Transverse colon (tissue), 4 donors: ENCODE data around the gene PLEKHJ1. TPM values are rescaled to one million over a fixed set of nuclear protein-coding genes. Genes with fewer than 3 reads are reported as not detected.

Experiments used
- DNase-seq: peaks from one replicate; pipeline ENCODE4 v3.0.0-alpha.2; 2019
- H3K27ac ChIP-seq, 4 donors: fragments of 200-600 bp; sonication (generic); 2 replicates each; pipeline ENCODE4 v1.5.1; 2016 to 2018; ENCODE audit warnings: inconsistent platforms in 4 of 4
- H3K27me3 ChIP-seq: fragments of 200-600 bp; sonication (generic); 2 replicates; pipeline ENCODE4 v1.5.1; 2017; ENCODE audit warnings: inconsistent platforms
- H3K36me3 ChIP-seq, 4 donors: fragments of 200-600 bp; sonication (generic); 2 replicates each; pipeline ENCODE4 v1.5.1; 2017 to 2019; ENCODE audit warnings: inconsistent platforms in 4 of 4
- H3K4me1 ChIP-seq, 4 donors: fragments of 200-600 bp; sonication (generic); 2 replicates each; pipeline ENCODE4 v1.5.1; 2017 to 2020; ENCODE audit warnings: inconsistent platforms in 4 of 4
- H3K4me3 ChIP-seq, 4 donors: fragments of 200-600 bp; sonication (generic); 1 replicate in 1 of 4; 2 replicates in 3 of 4; pipeline versions ENCODE4 v1.5.1 to v1.6.1; 2017 to 2019; ENCODE audit warnings: inconsistent platforms in 4 of 4
- H3K9me3 ChIP-seq, 2 donors: fragments of 200-600 bp; sonication (generic); 2 replicates each; pipeline ENCODE4 v1.5.1; 2017 to 2019; ENCODE audit warnings: inconsistent platforms in 2 of 2
- CTCF ChIP-seq, 5 experiments: fragments of 200-600 bp in 3 of 5; fragments of 450-650 bp in 2 of 5; sonication (generic) in 3 of 5; IDR thresholded peaks; 1 replicate in 2 of 5; 2 replicates in 3 of 5; pipeline ENCODE4 v1.5.1; 2016 to 2017; ENCODE audit warnings: antibody characterized with exemption in 5 of 5, inconsistent platforms in 3 of 5, mild to moderate bottlenecking in 2 of 5, moderate library complexity in 1 of 5
- EP300 ChIP-seq: sonication (generic); formaldehyde crosslinking; IDR thresholded peaks from one replicate; pipeline ENCODE4 v1.6.1; 2017; ENCODE audit warnings: antibody characterized with exemption, low read depth
- POLR2A ChIP-seq: fragments of 450-650 bp; IDR thresholded peaks from one replicate; pipeline ENCODE4 v1.6.1; 2016; ENCODE audit warnings: antibody characterized with exemption, mild to moderate bottlenecking, moderate library complexity
- POLR2AphosphoS5 ChIP-seq, 3 donors: sonication (generic); formaldehyde crosslinking; IDR thresholded peaks; one replicate each; pipeline ENCODE4 v1.6.1; 2016; ENCODE audit warnings: antibody characterized with exemption in 3 of 3
- WGBS, 2 donors: methylation state at CpG; one replicate each; pipeline ENCODE4 v1.1.5; 2018; ENCODE audit warnings: low coverage in 1 of 2; 5-methylcytosine and 5-hydroxymethylcytosine counted together
- in situ Hi-C, 4 donors: fragments of 200-750 bp; cut with MboI; loops; one replicate each; pipeline versions ENCODE4 v1.15.0 to v1.15.1; 2017; ENCODE audit warnings: low sequenced_read_pairs in 3 of 4, low pct_ligation_motif_present in 1 of 4, low pct_unique_long_range_greater_than_20kb in 1 of 4
- intact Hi-C: fragments of 100-400 bp; cut with DNase I; formaldehyde crosslinking; loops from one replicate; pipeline ENCODE4 v1.15.1; 2023; ENCODE audit warnings: low total_unique reads
- total RNA-seq, 4 donors: library from RNA; depleted of rRNA; stranded (reverse); fragments of >200 nt; gene quantifications; one replicate each; pipeline ENCODE4 v1.1.0, GENCODE V29; 2016

PLEKHJ1 gene
- total RNA-seq, 4 donors from 2014 or later = 184 to 332 (median 254) TPM

GRCh38 chr19:2249880-2250765, 14.0 kb upstream of the PLEKHJ1 start:
- H3K27ac ChIP-seq = no peak overlapping the region
- in situ Hi-C loops = loop anchor here in 1 of 4 donors (25.0 kb wide), 1 partner anchor 88 kb away; the partner anchor contains the start of genes AP3D1 and DOT1L
- WGBS, 2 donors = 21% methylated on average over 36 of the region's 43 CpGs; no CpG with 5 or more reads in 1 of the 2 donors
- no peaks in the 10 kb centered on the region for H3K9me3 ChIP-seq
- peaks cover 0 to 30% (median 15%) of the 10 kb centered on the region in 4 donors for H3K36me3 ChIP-seq
- TF ChIP-seq POLR2AphosphoS5 (IDR thresholded peaks at IDR 0.05) (peak in 1 of 3 donors; percentile 17), CTCF (IDR thresholded peaks at IDR 0.05) (no peak)
- DNase-seq = no peak
- no peak overlapping the region for H3K4me3 ChIP-seq
- H3K27me3 ChIP-seq = peaks cover 56% of the 10 kb centered on the region
- peaks cover 9 to 38% (median 38%) of the 10 kb centered on the region in 4 donors for H3K4me1 ChIP-seq
- intact Hi-C loops = no loop called here

GRCh38 chr19:2249010-2249866, 13.1 kb upstream of the PLEKHJ1 start, which contains the start of gene AMH:
Gene AMH, plus strand, starts transcription at chr19:2249323. Its CDS starts 10 bp downstream, at chr19:2249333.
- intact Hi-C loops (no loop called here), in situ Hi-C loops (no loop called here)
- Histone ChIP-seq H3K4me1 (peaks cover 9 to 38% (median 38%) of the 10 kb centered on the region in 4 donors), H3K36me3 (peaks cover 0 to 39% (median 20%) of the 10 kb centered on the region in 4 donors), H3K9me3 (no peaks in the 10 kb centered on the region), H3K27me3 (peaks cover 53% of the 10 kb centered on the region), H3K4me3 (no peak within 1 kb of the TSS), H3K27ac (no peak within 1 kb of the TSS)
- no peak for DNase-seq
- 74% methylated on average over 15 of the region's 27 CpGs; no CpG with 5 or more reads in 1 of the 2 donors for WGBS, 2 donors
- TF ChIP-seq CTCF (IDR thresholded peaks at IDR 0.05) = no peak
- TF ChIP-seq POLR2A = no peak
- no peak for TF ChIP-seq POLR2AphosphoS5 (IDR thresholded peaks at IDR 0.05)
- no peak for TF ChIP-seq EP300

GRCh38 chr19:2248136-2249009, 12.2 kb upstream of the PLEKHJ1 start:
- Histone ChIP-seq H3K4me3 (no peak overlapping the region), H3K27me3 (peaks cover 44% of the 10 kb centered on the region), H3K4me1 (peaks cover 9 to 38% (median 37%) of the 10 kb centered on the region in 4 donors), H3K27ac (no peak overlapping the region), H3K9me3 (no peaks in the 10 kb centered on the region), H3K36me3 (peaks cover 0 to 48% (median 24%) of the 10 kb centered on the region in 4 donors)
- in situ Hi-C loops = no loop called here
- intact Hi-C loops = no loop called here
- DNase-seq = no peak
- 83% methylated on average over 15 of the region's 21 CpGs; no CpG with 5 or more reads in 1 of the 2 donors for WGBS, 2 donors
- TF ChIP-seq POLR2A = no peak
- no peak for TF ChIP-seq EP300

GRCh38 chr19:2247433-2248101, 11.4 kb upstream of the PLEKHJ1 start:
- intact Hi-C loops (no loop called here), in situ Hi-C loops (no loop called here)
- WGBS, 2 donors = 86% methylated on average over 22 of the region's 28 CpGs; no CpG with 5 or more reads in 1 of the 2 donors
- Histone ChIP-seq H3K27ac (no peak overlapping the region), H3K9me3 (no peaks in the 10 kb centered on the region), H3K4me1 (peaks cover 2 to 36% (median 35%) of the 10 kb centered on the region in 4 donors), H3K4me3 (no peak overlapping the region), H3K27me3 (peaks cover 36% of the 10 kb centered on the region), H3K36me3 (peaks cover 0 to 51% (median 26%) of the 10 kb centered on the region in 4 donors)
- DNase-seq = no peak
- no peak for TF ChIP-seq EP300
- no peak for TF ChIP-seq POLR2AphosphoS5 (IDR thresholded peaks at IDR 0.05)
